Measurements from ENCODE around the gene LRCH1.

Gene LRCH1

GRCh38 chr13:46535825-46536224 lies 17.1 kb upstream of the LRCH1 start:
- no peaks in the 10 kb centered on the region for H3K9me3 ChIP-seq (ENCODE audit: control insufficient read depth, low read length)
- 100% methylated on average over 1 of the region's 1 CpG; no CpG with 5 or more reads in 1 of the 2 experiments for WGBS, 2 experiments (ENCODE audit: insufficient coverage in 2 of 2)
- H3K4me1 ChIP-seq (ENCODE audit: control insufficient read depth, insufficient read depth, low read length, poor library complexity, severe bottlenecking) = no peaks in the 10 kb centered on the region
- no peak overlapping the region for H3K4me3 ChIP-seq (ENCODE audit: extremely low read depth, insufficient read depth, low read length, poor library complexity, severe bottlenecking)
- H3K27ac ChIP-seq (ENCODE audit: low read depth, low read length, severe bottlenecking) = no peak overlapping the region
- no peaks in the 10 kb centered on the region for H3K36me3 ChIP-seq (ENCODE audit: control insufficient read depth, insufficient read depth, low read length)

- Histone ChIP-seq H3K27ac (ENCODE audit: low read depth, low read length, severe bottlenecking) (no peak overlapping the region), H3K4me1 (ENCODE audit: control insufficient read depth, insufficient read depth, low read length, poor library complexity, severe bottlenecking) (no peaks in the 10 kb centered on the region), H3K9me3 (ENCODE audit: control insufficient read depth, low read length) (no peaks in the 10 kb centered on the region), H3K36me3 (ENCODE audit: control insufficient read depth, insufficient read depth, low read length) (no peaks in the 10 kb centered on the region), H3K4me3 (ENCODE audit: extremely low read depth, insufficient read depth, low read length, poor library complexity, severe bottlenecking) (no peak overlapping the region)
- no CpG with 5 or more reads among the region's 2 CpGs for WGBS, 2 experiments (ENCODE audit: insufficient coverage in 2 of 2)
Observed at GRCh38 chr13:46536341-46536740, 16.6 kb upstream of the LRCH1 start.

DNA sequence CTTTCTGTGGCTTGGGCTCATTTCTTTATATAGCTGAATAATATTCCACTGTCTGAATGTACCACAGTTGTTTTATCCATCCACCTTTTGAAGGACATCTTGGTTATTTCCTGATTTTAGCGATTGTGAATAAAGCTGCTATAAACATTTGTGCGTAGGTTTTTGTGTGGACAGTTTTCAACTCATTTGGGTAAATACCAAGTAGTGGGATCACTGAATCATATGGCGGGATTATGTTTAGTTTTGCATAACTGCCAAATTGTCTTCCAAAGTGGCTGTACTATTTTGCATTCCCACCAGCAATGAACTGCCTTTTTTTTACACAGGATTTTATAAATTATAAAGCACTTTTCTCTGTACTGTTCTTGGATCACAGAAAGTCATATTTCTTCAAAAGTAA lies 13.7 kb upstream of the LRCH1 start:
- H3K27ac ChIP-seq (ENCODE audit: low read depth, low read length, severe bottlenecking) = no peak overlapping the region
- H3K9me3 ChIP-seq (ENCODE audit: control insufficient read depth, low read length) = no peaks in the 10 kb centered on the region
- no peaks in the 10 kb centered on the region for H3K4me1 ChIP-seq (ENCODE audit: control insufficient read depth, insufficient read depth, low read length, poor library complexity, severe bottlenecking)
- H3K4me3 ChIP-seq (ENCODE audit: extremely low read depth, insufficient read depth, low read length, poor library complexity, severe bottlenecking) = no peak overlapping the region
- WGBS, 2 experiments (ENCODE audit: insufficient coverage in 2 of 2) = 100% methylated on average over 2 to 3 of the region's 3 CpGs
- no peaks in the 10 kb centered on the region for H3K36me3 ChIP-seq (ENCODE audit: control insufficient read depth, insufficient read depth, low read length)

GRCh38 chr13:46541210-46541609 lies 11.8 kb upstream of the LRCH1 start:
- H3K4me1 ChIP-seq (ENCODE audit: control insufficient read depth, insufficient read depth, low read length, poor library complexity, severe bottlenecking) = no peaks in the 10 kb centered on the region
- WGBS, 2 experiments (ENCODE audit: insufficient coverage in 2 of 2) = 71 to 100% methylated on average over 1 to 2 of the region's 4 CpGs
- no peaks in the 10 kb centered on the region for H3K9me3 ChIP-seq (ENCODE audit: control insufficient read depth, low read length)
- H3K4me3 ChIP-seq (ENCODE audit: extremely low read depth, insufficient read depth, low read length, poor library complexity, severe bottlenecking) = no peak overlapping the region
- no peaks in the 10 kb centered on the region for H3K36me3 ChIP-seq (ENCODE audit: control insufficient read depth, insufficient read depth, low read length)
- H3K27ac ChIP-seq (ENCODE audit: low read depth, low read length, severe bottlenecking) = no peak overlapping the region

- H3K36me3 ChIP-seq (ENCODE audit: control insufficient read depth, insufficient read depth, low read length) = no peaks in the 10 kb centered on the region
- H3K4me1 ChIP-seq (ENCODE audit: control insufficient read depth, insufficient read depth, low read length, poor library complexity, severe bottlenecking) = peaks cover 5% of the 10 kb centered on the region
- H3K9me3 ChIP-seq (ENCODE audit: control insufficient read depth, low read length) = no peaks in the 10 kb centered on the region
- H3K4me3 ChIP-seq (ENCODE audit: extremely low read depth, insufficient read depth, low read length, poor library complexity, severe bottlenecking) = no peak overlapping the region
- no peak overlapping the region for H3K27ac ChIP-seq (ENCODE audit: low read depth, low read length, severe bottlenecking)
- 100% methylated on average over 1 of the region's 4 CpGs; no CpG with 5 or more reads in 1 of the 2 experiments for WGBS, 2 experiments (ENCODE audit: insufficient coverage in 2 of 2)
Observed at GRCh38 chr13:46542833-46543232, 10.1 kb upstream of the LRCH1 start.

GRCh38 chr13:46543287-46543686 lies 9.7 kb upstream of the LRCH1 start:
- 95 to 100% methylated on average over 2 of the region's 3 CpGs for WGBS, 2 experiments (ENCODE audit: insufficient coverage in 2 of 2)
- no peaks in the 10 kb centered on the region for H3K9me3 ChIP-seq (ENCODE audit: control insufficient read depth, low read length)

DNA sequence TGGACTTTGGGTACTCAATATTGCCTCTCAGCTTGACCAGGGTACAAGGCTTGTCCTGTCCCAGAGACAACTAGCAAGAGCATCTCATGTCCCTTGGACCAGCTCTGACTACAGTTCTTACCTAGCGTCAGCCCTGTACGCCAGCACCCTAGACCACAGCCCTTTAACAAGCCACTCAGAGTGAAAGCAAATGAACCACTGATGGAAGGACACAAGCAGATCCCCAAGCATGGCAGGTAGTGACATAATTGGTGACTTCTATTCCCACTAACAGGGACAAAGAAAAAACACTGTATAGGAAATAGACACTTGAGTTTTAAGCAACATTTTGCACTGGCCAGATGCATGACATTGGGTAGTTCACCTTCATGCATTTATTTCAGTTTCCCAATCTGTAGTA lies 8.8 kb upstream of the LRCH1 start:
- WGBS, 2 experiments (ENCODE audit: insufficient coverage in 2 of 2) = 80% methylated on average over 1 of the region's 2 CpGs; no CpG with 5 or more reads in 1 of the 2 experiments
- Histone ChIP-seq H3K36me3 (ENCODE audit: control insufficient read depth, insufficient read depth, low read length) (no peaks in the 10 kb centered on the region), H3K4me1 (ENCODE audit: control insufficient read depth, insufficient read depth, low read length, poor library complexity, severe bottlenecking) (peaks cover 5% of the 10 kb centered on the region), H3K4me3 (ENCODE audit: extremely low read depth, insufficient read depth, low read length, poor library complexity, severe bottlenecking) (no peak overlapping the region), H3K27ac (ENCODE audit: low read depth, low read length, severe bottlenecking) (no peak overlapping the region), H3K9me3 (ENCODE audit: control insufficient read depth, low read length) (no peaks in the 10 kb centered on the region)

More at GRCh38 chr13:46543287-46543686, 9.7 kb upstream of the LRCH1 start:
- no peaks in the 10 kb centered on the region for H3K36me3 ChIP-seq (ENCODE audit: control insufficient read depth, insufficient read depth, low read length)
- H3K27ac ChIP-seq (ENCODE audit: low read depth, low read length, severe bottlenecking) = no peak overlapping the region
- no peak overlapping the region for H3K4me3 ChIP-seq (ENCODE audit: extremely low read depth, insufficient read depth, low read length, poor library complexity, severe bottlenecking)
- peaks cover 5% of the 10 kb centered on the region for H3K4me1 ChIP-seq (ENCODE audit: control insufficient read depth, insufficient read depth, low read length, poor library complexity, severe bottlenecking)

DNA sequence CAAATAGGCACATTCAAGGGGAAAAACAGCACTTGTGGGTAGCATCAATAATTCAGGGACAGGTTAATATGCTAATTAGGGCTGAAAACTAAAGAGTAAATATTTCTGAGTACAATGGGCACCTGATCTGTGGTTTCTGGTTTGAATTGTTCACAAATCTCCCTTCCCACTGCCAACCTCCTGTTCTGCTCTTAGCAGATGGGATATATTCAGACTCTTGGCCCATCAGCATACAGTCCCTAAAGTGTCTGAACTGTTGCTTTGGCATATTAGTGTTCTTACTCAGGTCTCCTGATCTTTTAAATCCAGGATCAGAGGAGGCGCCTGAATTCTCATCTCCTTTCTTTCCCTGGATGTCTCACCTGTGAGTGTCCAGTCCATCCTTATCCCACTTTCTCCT lies 8.2 kb upstream of the LRCH1 start:
- 100% methylated on average over 1 of the region's 1 CpG for WGBS, 2 experiments (ENCODE audit: insufficient coverage in 2 of 2)

DNA sequence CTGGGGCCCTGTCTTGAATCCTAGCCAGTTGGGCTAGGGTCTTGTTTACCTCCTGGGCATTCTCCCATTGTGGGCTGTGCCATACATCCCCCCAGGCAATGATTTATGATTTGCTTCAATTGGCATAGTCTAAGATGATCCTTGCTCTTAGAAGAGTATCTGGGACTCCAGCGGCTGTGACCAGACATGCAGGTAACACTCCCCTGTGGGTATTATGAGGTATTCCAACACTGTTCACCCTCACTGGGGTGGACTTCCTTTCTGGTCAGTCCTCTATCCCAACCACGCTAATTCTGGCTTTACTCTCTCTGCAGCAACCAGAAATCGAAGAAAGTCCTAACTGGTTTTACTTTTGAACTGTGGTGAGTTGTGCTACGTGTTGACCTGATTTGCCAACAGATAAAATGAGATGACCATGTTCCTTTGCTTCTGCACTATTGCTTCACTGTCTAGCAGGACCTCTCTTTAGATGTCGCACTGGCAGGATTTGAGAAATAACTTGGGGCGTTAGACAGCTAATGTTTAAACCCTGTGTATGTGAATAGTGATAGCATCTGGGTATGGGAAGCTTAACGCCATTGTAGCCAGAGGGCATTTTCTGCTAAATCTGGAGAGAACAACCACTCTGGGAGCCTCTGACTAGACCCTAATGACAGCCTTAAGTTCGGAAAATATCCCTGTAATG lies 6.7 kb upstream of the LRCH1 start:
- no peaks in the 10 kb centered on the region for H3K36me3 ChIP-seq (ENCODE audit: control insufficient read depth, insufficient read depth, low read length)
- H3K9me3 ChIP-seq (ENCODE audit: control insufficient read depth, low read length) = no peaks in the 10 kb centered on the region
- H3K4me3 ChIP-seq (ENCODE audit: extremely low read depth, insufficient read depth, low read length, poor library complexity, severe bottlenecking) = no peak overlapping the region
- 85 to 94% methylated on average over 5 of the region's 8 CpGs for WGBS, 2 experiments (ENCODE audit: insufficient coverage in 2 of 2)
- H3K27ac ChIP-seq (ENCODE audit: low read depth, low read length, severe bottlenecking) = no peak overlapping the region
- peaks cover 5% of the 10 kb centered on the region for H3K4me1 ChIP-seq (ENCODE audit: control insufficient read depth, insufficient read depth, low read length, poor library complexity, severe bottlenecking)

More for the DNA sequence above, 8.2 kb upstream of the LRCH1 start:
- Histone ChIP-seq H3K4me3 (ENCODE audit: extremely low read depth, insufficient read depth, low read length, poor library complexity, severe bottlenecking) (no peak overlapping the region), H3K27ac (ENCODE audit: low read depth, low read length, severe bottlenecking) (no peak overlapping the region), H3K9me3 (ENCODE audit: control insufficient read depth, low read length) (no peaks in the 10 kb centered on the region), H3K36me3 (ENCODE audit: control insufficient read depth, insufficient read depth, low read length) (no peaks in the 10 kb centered on the region), H3K4me1 (ENCODE audit: control insufficient read depth, insufficient read depth, low read length, poor library complexity, severe bottlenecking) (peaks cover 5% of the 10 kb centered on the region)

DNA sequence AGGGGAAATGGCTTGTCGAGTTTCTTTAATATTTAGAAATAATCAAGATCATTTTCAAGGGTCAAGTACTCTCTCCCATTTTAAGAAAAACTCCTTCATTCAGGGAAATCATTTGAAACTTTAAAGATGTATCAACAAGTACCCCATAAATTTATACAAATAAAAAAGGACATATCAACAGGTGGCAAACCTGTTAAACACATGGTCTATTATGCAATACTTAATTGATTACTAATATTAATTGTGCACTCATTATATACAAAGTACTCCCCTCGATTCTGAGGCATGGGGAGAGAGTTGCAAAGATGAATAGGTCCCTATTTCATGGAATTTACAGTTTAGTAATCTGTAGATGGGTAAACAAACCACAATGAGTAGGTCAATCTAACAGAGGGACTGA lies 2.1 kb upstream of the LRCH1 start:
- H3K9me3 ChIP-seq (ENCODE audit: control insufficient read depth, low read length) = no peaks in the 10 kb centered on the region
- whole genome bisulfite sequencing, 2 experiments (ENCODE audit: insufficient coverage in 2 of 2) = no CpG with 5 or more reads among the region's 2 CpGs
- H3K27ac ChIP-seq (ENCODE audit: low read depth, low read length, severe bottlenecking) = no peak overlapping the region
- H3K4me1 ChIP-seq (ENCODE audit: control insufficient read depth, insufficient read depth, low read length, poor library complexity, severe bottlenecking) = peaks cover 20% of the 10 kb centered on the region
- H3K36me3 ChIP-seq (ENCODE audit: control insufficient read depth, insufficient read depth, low read length) = no peaks in the 10 kb centered on the region
- H3K4me3 ChIP-seq (ENCODE audit: extremely low read depth, insufficient read depth, low read length, poor library complexity, severe bottlenecking) = no peak overlapping the region
